Activated CD4-positive, alpha-beta memory T cell treated with anti-CD3 and anti-CD28 coated beads, Interleukin-2, amount 10 ng/mL, durations not matched to agents 7 days and 5 days (primary cell): ENCODE data around the gene CYTIP. TPM values are rescaled to one million over a fixed set of nuclear protein-coding genes. Genes with fewer than 3 reads are reported as not detected.

ENCODE experiments used
- total RNA-seq, 2 experiments: library from RNA; stranded (reverse); gene quantifications; one replicate each; pipeline ENCODE4 v1.2.3, GENCODE V29; 2021

CYTIP gene
- total RNA-seq, 2 experiments from 2014 or later, result 389 to 406 TPM

Other genes with a start within 250 kb of the CYTIP start
- not detected for gene GALNT5, start 186.4 kb downstream of the CYTIP start, total RNA-seq
- gene ERMN, start 118.3 kb downstream of the CYTIP start, total RNA-seq, result 1 to 10 TPM; 3.1 to 3.5 TPM
- 1 to 10 TPM; 1.6 to 1.9 TPM for gene ACVR1C, start 184.8 kb upstream of the CYTIP start, total RNA-seq